Activated gamma-delta T cell treated with Interleukin-2 at 50 U/mL for 16 hours (primary cell): Measurements from ENCODE around the gene RUNX3.
A peak's percentile ranks its signal among the peaks of the same experiment; 100 is the strongest.

ENCODE experiments used
- DNase-seq: peaks from one replicate; pipeline ENCODE4 v3.0.0-alpha.2; 2020

The RUNX3 gene

GRCh38 chr1:24861821-24862727 is 68.0 kb downstream of the RUNX3 start:
- no peak for DNase-seq

DNA sequence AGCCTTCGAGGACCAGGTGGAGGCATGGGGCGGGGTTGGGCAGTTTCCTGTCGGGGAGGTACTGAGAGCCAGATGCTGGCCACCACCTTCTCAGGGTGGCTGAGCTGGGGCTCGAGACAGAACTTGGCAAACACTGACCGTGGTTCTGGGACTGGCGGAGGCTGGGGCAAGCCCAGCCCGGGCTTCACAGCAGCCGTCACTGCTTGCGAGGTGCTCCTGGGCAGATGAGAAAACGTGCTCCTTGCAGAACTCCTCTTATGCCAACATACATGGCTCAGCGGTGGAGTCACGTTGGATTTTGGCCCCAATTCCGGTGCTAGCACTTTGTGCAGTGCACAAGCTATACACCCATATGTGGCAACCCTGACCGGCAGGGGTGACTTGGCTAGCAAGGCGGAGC is 69.2 kb downstream of the RUNX3 start:
- no peak for DNase-seq

DNA sequence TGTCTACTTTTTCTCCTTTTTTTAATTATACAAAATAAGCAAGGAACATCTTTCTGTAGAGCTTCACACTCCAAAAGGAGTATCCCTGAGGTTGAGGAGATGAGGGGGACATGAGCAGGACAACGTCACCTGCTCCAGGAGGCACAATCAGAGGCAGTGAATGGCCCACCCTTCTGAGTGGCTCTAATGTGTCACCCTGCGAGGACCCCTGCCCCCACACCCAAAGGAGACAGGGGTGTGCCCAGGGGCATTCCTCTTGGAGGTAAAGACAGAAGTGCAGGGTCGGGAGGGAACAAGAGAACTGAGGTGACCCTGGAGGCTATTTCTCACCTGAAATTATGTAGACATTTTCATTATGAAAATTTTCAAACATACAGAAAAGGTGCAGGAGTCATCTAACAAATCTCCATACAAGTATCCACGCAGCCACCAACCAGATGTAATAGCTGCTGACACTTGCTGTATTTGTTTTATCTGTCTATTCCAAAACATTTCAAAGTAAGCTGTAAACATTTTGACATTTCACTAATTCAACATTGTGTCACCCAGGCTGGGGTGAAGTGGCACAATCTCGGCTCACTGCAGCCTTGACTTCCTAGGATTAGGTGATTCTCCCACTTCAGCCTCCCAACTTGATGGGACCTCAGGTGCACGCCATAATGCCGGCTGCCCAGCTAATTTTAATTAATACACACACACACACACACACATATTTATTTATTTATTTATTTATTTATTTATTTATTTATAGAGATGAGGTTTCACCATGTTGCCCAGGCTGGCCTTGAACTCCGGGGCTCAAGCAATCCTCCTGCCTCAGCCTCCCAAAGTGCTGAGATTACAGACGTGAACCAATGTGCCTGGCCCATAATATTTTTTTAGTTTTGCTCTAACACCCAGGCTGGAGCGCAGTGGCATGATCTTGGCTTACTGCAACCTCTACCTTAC is 70.7 kb downstream of the RUNX3 start:
- DNase-seq, result no peak

- no peak for DNase-seq
Measured at GRCh38 chr1:24858277-24858676, 71.8 kb downstream of the RUNX3 start.

- no peak for DNase-seq
Measured at GRCh38 chr1:24857507-24858133, 72.5 kb downstream of the RUNX3 start.

DNA sequence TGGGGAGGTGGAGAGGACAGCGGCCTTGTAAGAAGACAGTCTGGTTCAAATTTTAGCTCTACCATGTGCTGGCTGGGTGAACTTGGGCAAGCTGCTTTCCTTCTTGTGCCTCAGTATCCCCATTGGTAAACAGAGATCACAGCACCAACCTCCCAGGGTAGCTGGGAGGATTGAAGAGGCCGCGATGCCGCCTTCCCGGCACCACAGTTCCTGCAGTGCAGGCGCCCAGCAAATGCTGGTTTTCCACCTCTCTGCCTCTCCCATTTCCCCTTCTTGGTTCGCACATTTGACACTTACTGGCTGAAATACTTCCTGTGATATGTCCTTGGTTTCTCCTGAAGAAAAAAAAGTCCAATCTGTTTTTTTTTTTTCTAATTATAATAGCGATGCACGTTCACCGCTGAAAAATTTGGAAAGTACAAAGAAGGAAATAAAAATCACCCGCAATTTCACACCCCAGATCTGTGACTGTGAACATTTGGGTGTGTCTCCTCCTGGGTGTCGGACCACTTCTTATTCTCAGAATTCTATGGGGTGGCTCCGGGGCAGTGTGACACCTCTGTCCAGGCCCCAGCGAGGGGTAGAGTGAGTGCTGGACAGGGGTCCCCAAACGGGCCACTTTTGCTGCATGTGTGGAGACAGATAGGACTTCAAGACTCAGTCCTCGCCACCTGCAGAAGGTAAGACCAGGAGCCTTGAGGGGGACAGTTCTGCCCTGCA is 73.1 kb downstream of the RUNX3 start:
- DNase-seq, result no peak

DNA sequence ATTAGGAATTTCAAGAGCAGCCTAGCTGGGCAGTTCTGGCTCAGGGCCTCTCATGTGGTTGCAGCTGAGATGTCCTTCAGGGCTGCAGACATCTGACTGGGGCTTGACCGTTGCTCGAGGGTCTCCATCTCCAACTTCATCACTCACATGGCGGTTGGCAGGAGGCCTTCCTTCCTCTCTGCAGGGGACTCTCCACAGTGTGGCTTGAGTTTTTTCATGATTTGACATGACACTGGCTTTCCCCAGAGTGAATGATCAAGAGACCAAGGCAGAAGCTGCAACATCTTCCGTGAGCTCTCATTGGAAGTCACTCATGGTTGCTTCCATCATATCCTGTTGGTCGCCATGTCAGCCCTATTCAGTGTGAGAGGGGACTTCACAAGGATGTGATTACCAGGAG is 74.6 kb downstream of the RUNX3 start:
- DNase-seq, result no peak

DNA sequence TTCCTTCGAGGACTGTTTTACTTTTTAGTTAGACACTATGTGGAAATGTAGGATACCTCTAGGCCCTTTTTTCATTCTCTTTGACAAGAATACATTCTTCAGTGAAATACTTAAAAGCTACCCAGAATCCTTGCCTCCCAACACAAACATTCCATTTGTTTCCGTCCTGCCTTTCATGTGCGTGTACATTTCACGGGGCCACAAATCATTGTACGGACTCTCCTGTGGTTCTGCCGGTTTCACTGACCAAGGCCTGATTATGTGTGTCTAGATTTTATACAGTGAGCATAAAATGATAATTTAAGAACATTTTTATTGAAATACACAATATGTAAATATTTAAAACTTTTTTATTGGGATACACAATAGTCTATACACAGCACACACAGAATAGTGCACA is 76.4 kb downstream of the RUNX3 start:
- DNase-seq, result no peak

DNA sequence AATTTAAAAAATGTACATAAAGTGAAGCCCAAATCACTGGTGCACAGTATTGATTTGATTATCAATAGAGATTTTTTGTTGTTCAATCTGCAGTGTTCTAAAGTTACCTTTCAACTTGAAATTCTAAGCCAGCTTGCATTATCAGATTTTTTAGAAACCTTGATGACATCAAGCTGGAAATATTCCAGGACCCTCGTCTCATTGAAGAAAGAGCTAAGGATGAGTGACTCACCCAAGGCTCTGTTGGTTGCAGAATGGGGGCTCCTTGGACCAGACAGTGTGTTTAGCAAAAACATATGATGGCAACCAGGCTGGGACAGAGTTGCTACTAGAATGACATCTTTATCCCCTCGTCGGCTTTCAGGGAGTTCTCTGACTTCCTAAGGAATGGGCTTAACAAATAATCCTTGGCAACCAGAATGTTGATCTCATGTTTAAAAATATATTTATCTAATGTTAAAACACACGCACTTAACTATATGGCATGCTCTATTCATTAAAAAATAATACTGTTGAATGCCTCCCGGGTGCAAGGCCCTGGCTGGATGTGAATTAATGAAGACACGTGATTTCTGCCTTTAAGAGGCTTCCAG is 79.7 kb downstream of the RUNX3 start:
- DNase-seq, result no peak

- DNase-seq, result peak; percentile 21
Measured at GRCh38 chr1:24849672-24850295, 80.3 kb downstream of the RUNX3 start.
